HG03060 (cell line): ENCODE data around the gene ANKRD33B.

Source experiments
- ATAC-seq: cut with Tn5 transposase; IDR thresholded peaks from one replicate; pipeline ENCODE4 v1.9.1; 2021; ENCODE audit warnings: low read depth, moderate number of reproducible peaks; ENCODE audit not compliant: unreplicated experiment

Gene ANKRD33B

DNA sequence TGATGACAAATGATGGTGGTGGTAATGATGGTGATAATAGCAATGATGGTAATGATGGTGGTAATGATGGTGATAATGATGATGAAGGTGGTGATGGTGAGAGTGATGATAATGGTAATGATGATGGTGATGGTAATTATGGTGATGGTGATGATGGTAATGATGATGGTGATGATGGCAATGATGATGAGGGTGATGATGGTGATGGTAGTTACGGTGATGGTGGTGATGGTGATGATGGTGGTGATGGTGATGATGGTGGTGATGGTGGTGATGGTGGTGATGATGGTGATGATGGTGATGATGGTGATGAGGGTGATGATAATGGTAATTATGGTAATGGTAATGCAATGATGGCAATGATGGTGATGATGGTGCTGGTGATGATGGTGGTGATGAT lies 106.1 kb downstream of the ANKRD33B start:
- ATAC-seq, result no peak

DNA sequence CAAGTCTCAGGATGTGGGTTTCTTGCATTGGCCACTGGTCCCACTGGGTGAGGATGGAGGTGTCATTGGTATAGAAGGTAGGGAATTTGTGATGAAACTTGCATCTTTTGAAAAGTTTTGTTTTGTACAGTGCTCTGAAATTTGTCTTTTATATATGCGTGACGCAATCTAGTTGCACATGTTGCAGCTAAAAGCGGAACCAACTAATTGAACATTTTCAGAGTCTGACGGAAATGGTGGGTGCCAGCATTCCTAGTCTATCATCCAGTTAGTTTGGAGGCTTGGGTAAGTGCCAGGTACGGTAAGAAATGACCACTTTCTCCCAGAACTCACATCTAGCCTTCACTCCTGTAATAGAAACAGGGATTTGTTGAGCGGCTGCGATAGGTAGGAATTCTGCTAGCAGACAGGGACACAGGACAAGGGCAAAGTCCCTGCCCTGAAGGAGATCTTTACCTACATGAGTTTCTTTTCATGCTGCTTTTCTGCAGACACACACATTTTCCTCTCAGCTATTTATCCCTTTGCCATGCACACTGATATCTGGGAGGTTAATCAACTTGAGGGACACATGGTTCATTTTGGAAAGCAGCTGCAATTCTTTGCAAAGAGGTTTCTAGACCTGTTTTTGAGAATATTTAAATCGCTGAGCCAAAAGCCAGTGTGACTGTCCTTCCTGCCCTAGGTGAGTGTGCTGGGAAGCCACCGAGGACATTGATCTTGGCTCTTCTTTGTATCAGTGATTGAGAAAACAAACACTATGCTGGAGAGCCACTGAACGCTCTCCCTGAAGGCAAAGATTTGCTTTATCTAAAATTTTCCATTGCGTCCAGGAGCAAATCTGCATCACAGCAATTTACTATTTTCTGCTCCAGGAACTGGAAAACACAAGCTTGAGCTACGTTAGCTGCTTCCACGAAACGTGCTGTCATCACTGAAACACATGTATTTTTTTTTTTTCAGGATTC lies 107.5 kb downstream of the ANKRD33B start:
- ATAC-seq, result no peak

DNA sequence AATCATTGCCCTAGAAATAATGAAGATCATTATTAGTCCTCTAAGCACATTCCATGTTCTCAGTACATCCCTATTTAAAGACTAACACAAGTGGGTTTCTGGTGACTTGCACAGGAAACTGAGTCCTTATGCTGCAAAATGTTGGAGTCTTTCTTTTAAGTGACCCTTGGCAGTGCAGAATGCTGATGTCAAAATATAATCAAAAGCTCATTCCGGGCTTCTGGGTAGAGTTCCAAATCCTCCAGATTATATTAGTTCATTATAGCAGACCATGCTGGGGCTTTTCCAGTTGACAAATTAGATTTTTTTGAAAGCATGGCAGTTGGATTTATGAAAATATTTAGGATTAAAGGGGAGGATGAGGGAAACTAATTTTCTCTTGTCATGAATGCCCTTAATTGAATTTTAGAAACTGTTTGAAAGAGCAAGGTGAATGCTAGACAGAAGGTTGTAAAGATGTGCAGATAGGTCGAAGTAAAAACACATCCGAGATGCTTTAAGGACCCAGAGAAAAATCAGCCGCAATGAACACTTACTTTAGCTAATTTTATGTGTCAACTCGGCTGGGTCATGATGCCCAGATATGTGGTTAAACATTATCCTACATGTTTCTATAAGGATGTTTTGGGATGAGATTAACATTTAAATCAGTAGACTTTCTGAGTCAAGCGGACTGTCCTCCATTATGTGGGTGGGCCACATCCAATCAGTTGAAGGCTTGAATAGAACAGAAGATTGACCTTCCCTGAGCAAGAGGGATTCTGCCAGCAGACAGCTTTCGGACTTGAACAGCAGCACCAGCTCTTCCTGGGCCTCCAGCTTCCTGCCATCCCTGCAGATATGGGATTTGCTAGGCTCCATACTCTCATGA lies 108.5 kb downstream of the ANKRD33B start:
- ATAC-seq, result no peak

DNA sequence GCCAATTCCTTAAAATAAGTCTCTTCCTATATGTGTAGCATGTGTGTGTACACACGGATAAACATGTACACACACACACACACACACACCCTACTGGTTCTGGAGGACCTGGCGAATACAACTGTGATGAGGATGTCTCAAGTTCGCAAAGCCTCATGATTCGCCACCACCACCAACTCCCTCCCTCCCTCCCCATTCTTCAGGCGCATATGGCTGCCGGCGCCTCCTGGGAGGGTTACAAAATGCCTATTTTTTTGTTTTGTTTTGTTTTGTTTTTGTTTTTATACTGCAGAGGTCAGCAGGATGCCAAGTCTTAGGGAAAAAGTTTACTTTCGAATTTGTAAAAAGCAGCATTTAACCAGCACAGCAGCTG lies 109.1 kb downstream of the ANKRD33B start:
- ATAC-seq, result no peak

DNA sequence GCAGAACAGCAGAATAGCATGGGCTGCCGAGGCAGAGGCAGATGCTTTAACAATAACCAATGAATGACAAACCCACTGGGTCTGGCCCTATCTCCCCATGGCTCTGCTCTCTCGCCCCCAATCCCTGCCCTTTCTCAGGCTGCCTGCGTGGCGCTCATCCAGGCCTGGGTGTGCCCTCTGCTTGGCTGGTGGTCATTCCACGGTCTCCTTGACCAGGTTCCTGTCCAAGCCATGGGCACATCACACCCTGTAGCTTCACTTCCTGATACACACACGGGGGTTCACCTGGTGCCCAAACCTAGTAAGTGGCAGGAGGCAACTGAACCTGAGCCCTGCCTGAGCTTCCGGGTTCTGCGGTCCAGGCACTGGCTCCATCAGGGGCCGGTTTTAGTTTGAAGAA lies 109.5 kb downstream of the ANKRD33B start:
- no peak for ATAC-seq

DNA sequence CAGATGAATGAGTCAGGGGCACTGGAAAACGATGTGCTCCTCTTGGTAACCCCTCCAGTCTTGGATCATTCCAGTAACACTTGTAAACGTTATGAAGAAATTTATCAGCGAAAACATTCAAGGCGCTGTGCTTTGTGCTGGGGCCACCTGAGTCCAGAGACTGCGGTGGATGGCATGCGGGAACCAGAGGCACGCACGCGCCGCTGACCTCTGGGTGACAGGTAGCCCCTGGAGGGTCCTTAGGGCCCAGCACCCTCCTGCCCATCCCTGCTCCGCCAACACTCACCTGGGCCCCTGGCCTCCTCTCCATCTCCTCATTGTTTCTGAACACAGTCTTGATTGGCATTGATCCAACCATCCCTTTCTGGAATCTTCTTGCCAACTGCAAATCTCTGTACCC lies 110.2 kb downstream of the ANKRD33B start:
- no peak for ATAC-seq

DNA sequence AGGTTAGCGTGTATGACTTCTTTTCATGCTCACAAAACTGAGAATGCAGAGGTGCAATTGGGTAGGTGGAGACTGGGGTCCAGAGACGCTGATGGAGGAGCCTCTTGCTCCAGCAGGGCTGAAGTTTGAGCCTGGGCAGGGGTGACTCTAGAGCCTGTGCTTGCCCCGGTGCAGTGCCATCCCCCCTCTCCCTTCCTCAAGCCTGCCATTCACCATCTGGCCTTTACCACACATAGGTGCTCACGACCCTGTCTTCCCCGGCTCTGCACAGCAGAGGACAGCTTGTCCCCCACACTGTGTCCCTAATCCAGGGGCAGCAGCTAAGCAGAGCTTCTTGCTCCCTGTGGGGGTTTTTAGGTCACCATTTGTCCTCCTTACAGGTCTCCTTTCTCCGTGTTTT lies 110.7 kb downstream of the ANKRD33B start:
- no peak for ATAC-seq

DNA sequence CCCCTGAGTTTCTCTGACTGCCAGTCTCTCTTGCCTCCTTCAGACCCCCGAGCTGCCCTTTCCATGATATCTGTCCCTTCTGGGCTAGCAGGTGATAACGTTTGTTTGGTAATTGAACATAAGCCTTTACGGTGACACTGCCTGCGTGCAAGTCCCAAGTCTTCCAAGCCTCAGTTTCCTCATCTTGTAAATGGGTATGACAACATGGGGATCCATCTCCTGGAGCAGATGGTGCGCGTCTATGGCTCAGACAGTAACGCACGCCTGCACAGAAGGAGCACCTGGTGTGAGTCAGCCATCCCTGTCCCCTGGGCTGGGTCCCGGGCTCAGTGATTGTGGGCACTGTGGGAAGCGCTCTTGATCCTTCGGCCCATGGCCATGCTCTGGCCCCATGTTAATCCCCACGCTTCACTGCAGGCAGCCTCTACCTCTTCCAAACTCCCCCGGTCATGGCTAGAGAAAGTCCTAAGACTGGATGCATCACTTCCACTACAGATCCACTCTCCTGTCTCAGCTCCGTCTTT lies 111.4 kb downstream of the ANKRD33B start:
- ATAC-seq, result no peak

DNA sequence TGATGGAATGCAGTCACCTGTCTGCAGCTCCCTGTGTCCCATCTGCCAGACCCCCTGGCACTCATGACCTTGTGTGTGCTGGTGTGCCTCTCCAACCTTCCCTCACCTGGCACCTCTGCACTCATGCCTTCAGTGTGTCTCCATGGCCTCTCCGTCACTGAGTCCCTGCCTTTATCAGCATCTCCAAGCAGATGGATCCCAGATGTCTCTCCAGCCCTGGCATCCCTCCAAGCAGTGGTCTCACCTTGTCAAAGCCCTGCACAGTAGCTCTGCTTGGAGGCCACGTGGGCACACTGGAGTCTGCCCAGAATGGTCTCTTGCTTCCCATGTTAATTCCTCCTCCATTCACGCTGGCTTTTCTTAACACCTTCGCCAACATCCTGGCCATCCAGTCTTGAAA lies 112.4 kb downstream of the ANKRD33B start:
- no peak for ATAC-seq

DNA sequence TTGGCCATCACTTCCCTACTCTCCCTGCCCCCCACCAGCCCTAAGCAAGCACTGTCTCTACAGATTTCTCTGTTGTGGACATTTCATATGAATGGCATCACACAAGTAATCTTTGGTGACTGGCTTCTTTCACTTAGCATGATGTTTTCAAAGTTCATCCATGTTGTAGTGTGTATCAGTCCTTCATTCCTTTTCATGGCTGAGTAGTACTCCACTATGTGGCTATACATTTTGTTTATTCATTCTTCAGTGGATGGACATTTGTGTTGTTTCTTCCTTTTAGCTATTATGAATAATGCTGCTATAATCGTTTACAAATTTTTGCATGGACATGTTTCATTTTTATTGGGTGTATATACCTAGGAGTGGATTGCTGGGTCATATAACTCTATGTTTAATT lies 113.1 kb downstream of the ANKRD33B start:
- no peak for ATAC-seq

DNA sequence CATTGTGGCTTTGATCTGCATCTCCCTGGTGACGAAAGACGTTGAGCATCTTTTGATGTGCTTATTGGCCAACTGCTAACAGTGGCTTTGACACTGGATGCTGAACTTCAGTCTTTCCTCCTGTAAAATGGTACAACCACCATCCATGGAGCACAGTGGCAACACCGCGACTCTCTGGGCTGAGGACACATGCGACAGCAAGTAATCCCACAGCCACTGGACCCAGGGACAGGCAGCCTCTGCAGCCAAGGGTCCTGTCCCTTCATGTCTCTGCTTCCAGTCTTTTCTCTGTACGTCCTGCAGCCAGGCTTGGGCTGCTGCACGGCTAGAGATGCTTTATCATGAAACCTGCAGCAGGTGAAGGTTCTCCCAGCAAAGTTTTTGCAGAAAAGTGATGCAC lies 113.7 kb downstream of the ANKRD33B start:
- no peak for ATAC-seq

DNA sequence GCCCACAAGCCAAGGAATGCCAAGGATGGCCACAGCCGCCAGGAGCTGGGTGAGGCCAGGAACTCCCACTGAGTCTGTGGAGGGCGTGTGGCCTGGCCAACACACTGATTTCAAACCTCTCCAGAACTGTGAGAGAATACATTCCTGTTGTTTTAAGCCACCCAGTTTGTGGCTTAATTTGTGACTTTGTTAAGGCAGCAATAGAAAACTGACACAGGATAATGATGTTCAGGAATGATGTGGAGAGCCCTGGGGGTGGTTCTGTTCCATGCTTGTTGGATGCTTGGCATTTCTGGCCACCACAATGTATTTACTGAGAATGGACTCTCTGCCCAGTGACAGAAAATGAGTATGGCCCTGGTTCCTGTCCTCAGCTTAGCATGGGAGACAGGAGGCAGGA lies 114.4 kb downstream of the ANKRD33B start:
- ATAC-seq, result no peak

DNA sequence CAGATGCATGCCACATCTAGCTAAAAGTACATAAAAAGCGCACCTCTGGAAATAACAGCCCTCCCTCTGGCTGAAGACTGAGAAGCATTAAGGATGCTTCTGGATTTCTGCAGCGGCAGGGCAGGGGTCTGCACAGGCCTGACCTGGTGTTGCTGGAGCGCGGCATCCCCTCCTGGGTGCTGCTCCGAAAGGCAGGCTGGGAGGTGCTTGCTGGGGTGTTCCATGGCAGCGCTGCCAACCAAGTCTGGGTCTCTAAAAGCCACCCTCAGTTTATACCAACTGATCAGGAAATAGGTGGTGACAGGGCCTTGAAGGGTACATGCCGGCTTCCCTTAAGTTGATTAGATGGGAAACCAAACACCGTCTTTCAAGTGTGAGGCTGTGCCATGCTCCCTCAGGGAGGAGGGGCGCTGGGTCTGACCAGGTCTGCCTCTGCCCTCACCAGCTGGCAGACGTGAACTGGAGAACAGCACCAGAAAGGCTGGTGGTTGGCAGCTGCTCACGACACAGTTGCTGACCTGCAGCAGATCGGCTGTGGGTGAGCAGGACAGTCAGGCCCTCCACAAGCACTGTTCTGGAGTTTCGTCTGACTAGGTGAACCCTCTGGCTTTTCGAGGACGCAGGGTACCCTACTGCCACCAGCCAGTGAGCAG lies 115.6 kb downstream of the ANKRD33B start:
- ATAC-seq, result no peak

DNA sequence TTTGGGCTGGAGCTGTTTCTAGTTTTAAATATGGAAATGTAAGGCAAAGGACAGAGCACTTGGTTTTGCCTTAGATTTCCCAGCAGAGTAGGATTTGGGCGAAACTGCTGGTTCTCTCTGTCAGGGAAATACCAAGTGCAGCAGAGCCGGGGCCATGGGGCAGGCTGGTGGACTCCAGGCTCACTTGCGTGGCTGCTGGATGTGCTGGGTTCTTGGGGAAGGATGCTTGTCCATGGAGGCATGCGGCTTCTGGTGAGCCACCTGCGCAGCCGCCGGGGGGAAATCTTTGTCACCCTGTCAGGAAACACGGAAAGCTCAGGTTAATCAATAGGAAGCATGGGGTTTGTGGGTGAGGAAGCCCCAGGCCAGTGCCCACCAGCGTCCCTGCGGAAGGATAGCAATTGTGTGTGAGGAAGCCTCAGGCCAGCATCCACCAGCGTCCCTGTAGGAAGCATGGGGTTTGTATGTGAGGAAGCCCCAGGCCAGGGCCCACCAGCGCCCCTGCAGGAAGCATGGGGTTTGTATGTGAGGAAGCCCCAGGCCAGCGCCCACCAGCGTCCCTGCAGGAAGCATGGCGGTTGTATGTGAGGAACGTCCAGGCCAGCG lies 117.1 kb downstream of the ANKRD33B start:
- ATAC-seq, result no peak

DNA sequence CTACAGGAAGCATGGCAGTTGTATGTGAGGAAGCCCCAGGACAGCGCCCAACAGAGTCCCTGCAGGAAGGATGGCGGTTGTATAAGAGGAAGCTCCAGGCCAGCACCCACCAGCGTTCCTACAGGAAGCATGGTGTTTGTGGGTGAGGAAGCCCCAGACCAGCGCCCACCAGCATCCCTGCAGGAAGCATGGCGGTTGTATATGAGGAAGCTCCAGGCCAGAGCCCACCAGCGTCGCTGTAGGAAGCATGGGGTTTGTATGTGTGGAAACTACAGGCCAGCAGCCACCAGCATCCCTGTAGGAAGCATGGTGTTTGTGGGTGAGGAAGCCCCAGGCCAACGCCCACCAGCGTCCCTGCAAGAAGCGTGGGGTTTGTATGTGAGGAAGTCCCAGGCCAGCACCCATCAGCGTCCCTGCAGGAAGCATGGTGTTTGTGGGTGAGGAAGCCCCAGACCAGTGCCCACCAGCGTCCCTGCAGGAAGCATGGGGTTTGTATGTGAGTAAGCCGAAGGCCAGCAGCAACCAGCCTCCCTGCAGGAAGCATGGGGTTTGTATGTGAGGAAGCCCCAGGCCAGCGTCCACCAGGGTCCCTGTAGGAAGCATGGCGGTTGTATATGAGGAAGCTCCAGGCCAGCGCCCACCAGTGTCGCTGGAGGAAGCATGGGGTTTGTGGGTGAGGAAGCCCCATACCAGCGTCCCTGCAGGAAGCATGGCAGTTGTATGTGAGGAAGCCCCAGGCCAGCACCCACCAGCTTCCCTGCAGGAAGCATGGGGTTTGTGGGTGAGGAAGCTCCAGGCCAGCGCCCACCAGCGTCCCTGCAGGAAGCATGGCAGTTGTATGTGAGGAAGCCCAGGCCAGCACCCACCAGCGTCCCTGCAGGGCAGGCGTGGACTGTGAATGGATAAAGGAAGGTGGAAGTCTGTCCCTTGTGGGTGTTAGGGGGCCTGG lies 118.1 kb downstream of the ANKRD33B start:
- no peak for ATAC-seq

DNA sequence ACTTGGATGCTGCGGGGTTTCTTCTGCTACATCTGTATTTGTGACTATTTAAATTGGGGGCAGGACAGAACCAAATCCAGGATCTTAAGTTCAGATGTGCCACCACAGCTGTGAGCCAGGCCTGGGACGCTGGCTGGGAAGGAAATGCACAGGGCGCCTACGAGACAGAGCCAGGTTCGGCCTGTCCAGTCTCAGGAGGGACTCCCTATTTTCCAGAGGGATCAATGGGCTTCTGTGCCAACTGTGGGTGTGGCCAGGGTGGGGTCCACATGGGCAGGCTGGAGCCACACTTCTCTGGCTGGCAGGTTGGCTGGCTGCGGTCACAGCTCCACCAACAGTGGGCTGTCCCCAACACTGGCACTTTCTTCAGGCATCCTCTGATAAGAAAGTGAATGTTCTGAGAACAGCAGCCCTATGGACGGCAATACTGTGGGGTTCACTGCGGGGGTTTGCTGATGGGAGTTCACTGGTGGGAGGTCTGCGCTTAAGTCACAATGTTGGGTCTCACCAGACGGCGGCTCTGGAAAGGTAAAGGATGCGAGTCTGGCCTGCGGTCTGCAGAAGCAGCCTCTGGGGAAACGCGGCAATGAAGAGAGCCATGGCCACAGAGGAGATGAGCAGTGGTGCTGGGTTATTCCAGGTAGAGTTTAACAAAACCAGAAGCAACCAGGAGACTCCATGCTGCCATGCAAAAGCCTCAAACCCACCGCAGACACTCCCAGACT lies 119.1 kb downstream of the ANKRD33B start:
- no peak for ATAC-seq

DNA sequence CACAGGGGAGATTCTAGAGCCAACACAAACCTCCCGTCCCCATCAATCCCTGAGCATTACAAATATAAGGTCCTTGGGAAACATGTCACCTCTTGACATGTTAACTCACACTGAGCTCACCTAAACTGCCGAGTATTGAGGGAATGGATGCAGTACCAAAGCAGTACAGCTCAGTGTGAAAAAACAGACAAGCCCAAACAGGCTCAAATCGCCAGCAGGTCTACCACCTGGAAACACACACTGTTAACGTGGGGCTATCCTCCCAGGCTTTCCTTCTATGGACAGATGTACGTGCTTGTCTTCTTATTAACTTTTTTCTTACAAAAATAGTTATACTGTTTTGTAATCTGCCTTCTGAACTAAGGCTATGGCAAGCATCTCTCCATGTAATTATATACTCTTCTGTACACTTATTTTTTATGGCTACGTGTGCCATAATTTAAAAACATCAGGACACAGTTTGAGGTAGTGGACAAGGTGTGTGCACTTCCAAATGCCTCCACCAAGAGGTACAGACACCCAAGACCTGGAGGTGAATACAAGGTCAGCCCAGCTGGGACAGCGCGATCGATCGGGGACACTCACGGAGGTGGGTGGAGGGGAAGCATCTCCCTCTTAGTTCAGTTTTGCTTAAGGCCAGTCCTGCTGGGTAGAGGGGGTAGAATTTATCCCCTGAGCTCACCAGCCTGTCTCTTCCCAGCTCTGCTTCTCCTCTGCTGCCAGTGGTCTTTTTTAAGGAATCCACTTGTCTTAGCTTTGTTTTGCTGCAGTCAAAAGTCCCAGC lies 120.6 kb downstream of the ANKRD33B start:
- ATAC-seq, result peak; percentile 24

DNA sequence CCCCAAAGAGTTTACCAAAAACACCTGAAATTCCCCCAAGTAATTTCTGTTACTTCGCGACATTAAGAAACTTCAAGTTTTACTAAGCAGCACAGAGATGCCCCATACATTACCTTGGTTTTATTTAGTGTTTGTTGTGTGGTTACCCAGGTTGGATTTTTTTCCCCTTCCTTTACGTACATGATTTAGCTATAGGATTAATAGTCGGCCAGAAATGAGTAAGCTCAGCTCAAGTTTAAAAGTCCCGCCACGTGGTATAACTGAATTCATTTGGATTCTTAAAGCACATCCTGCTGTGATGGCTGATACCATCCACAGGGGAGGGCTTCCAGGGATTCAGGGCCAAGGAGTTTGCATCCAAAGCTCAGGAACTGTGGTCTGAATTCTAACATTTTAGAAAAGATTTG lies 121.2 kb downstream of the ANKRD33B start:
- ATAC-seq, result peak; percentile 64
